AG20443 (cell line): ENCODE measurements around the gene RNASEH1.
"Not testable (repeated sequence)": the region's sequence is repeated elsewhere in the genome, so short reads cannot be mapped to it uniquely, and the experiment has no call there.

Experiments
- DNase-seq: peaks from one replicate; pipeline ENCODE4 v3.0.0; 2012; ENCODE audit warnings: low spot score, mixed read lengths

The RNASEH1 gene

GRCh38 chr2:3518496-3519254 lies 39.5 kb downstream of the RNASEH1 start:
- DNase-seq: peak; percentile 100

- DNase-seq: no peak
Observed at GRCh38 chr2:3517948-3518495, 40.1 kb downstream of the RNASEH1 start.

- no peak for DNase-seq
Observed at GRCh38 chr2:3516831-3517230, 41.3 kb downstream of the RNASEH1 start.

- not testable (repeated sequence) for DNase-seq
Observed at GRCh38 chr2:3515438-3515837, 42.7 kb downstream of the RNASEH1 start.

GRCh38 chr2:3513026-3513810 lies 44.9 kb downstream of the RNASEH1 start:
- DNase-seq: no peak

GRCh38 chr2:3512086-3512485 lies 46.0 kb downstream of the RNASEH1 start:
- no peak for DNase-seq

- no peak for DNase-seq
Observed at GRCh38 chr2:3505771-3506170, 52.4 kb downstream of the RNASEH1 start.

GRCh38 chr2:3504741-3505140 lies 53.4 kb downstream of the RNASEH1 start:
- DNase-seq: no peak

GRCh38 chr2:3503483-3503882 lies 54.6 kb downstream of the RNASEH1 start:
- DNase-seq: no peak

- DNase-seq: no peak
Observed at GRCh38 chr2:3503046-3503445, 55.1 kb downstream of the RNASEH1 start.

- no peak for DNase-seq
Observed at GRCh38 chr2:3500326-3500899, 57.7 kb downstream of the RNASEH1 start.

GRCh38 chr2:3498783-3499394 lies 59.2 kb downstream of the RNASEH1 start:
- DNase-seq: no peak

- not testable (repeated sequence) for DNase-seq
Observed at GRCh38 chr2:3496708-3497080, 61.4 kb downstream of the RNASEH1 start.
